BLaER1 (cell line): Measurements from ENCODE around the gene PLLP.
"Not testable (repeated sequence)": the region's sequence is repeated elsewhere in the genome, so short reads cannot be mapped to it uniquely, and the experiment has no call there.

Experiments used
- H3K27ac ChIP-seq: shearing (Covaris generic); formaldehyde crosslinking; 2 replicates; pipeline ENCODE4 v1.8.1; 2022
- H3K27me3 ChIP-seq: shearing (Covaris generic); formaldehyde crosslinking; 2 replicates; pipeline ENCODE4 v1.8.1; 2022
- H3K36me3 ChIP-seq: shearing (Covaris generic); formaldehyde crosslinking; 2 replicates; pipeline ENCODE4 v1.8.1; 2022
- H3K4me1 ChIP-seq: shearing (Covaris generic); formaldehyde crosslinking; 2 replicates; pipeline ENCODE4 v1.8.1; 2022
- H3K4me2 ChIP-seq: shearing (Covaris generic); formaldehyde crosslinking; 2 replicates; pipeline ENCODE4 v1.8.1; 2022
- H3K4me3 ChIP-seq: shearing (Covaris generic); formaldehyde crosslinking; 2 replicates; pipeline ENCODE4 v1.8.1; 2022
- H3K9ac ChIP-seq: shearing (Covaris generic); formaldehyde crosslinking; 2 replicates; pipeline ENCODE4 v1.8.1; 2022
- H3K9me3 ChIP-seq: shearing (Covaris generic); formaldehyde crosslinking; 2 replicates; pipeline ENCODE4 v1.8.1; 2022
- H4K20me1 ChIP-seq: shearing (Covaris generic); formaldehyde crosslinking; 2 replicates; pipeline ENCODE4 v1.8.1; 2022
- Cebpa-rat ChIP-seq: shearing (Covaris generic); IDR thresholded peaks from 2 replicates; pipeline ENCODE4 v1.8.1; 2022

Gene PLLP

GRCh38 chr16:57284952-57285363, 486 bp upstream of the PLLP start:
- Histone ChIP-seq H3K4me1 (peaks cover 30% of the 10 kb centered on the region), H3K9ac (peak overlapping the region; percentile 71; the same call in 1 of the 2 replicates), H3K4me3 (peak overlapping the region; percentile 73)

GRCh38 chr16:57283959-57284208, 588 bp downstream of the PLLP start:
- no peaks in the 10 kb centered on the region for H3K36me3 ChIP-seq
- H3K4me3 ChIP-seq: peak overlapping the region; percentile 73
- H3K27ac ChIP-seq: no peak overlapping the region
- H3K9ac ChIP-seq: no peak overlapping the region
- peak overlapping the region; percentile 94 for H3K4me2 ChIP-seq
- H4K20me1 ChIP-seq: no peaks in the 10 kb centered on the region
- H3K9me3 ChIP-seq: no peaks in the 10 kb centered on the region
- peaks cover 24% of the 10 kb centered on the region for H3K4me1 ChIP-seq
- peaks cover 27% of the 10 kb centered on the region for H3K27me3 ChIP-seq
- TF ChIP-seq Cebpa-rat: no peak

More at GRCh38 chr16:57284952-57285363, 486 bp upstream of the PLLP start:
- TF ChIP-seq Cebpa-rat: no peak
- no peaks in the 10 kb centered on the region for H4K20me1 ChIP-seq
- no peaks in the 10 kb centered on the region for H3K9me3 ChIP-seq
- peaks cover 27% of the 10 kb centered on the region for H3K27me3 ChIP-seq
- H3K4me2 ChIP-seq: peak overlapping the region; percentile 94
- H3K36me3 ChIP-seq: no peaks in the 10 kb centered on the region
- peak overlapping the region; percentile 14; the same call in 1 of the 2 replicates for H3K27ac ChIP-seq

- Histone ChIP-seq H3K27ac (no peak overlapping the region), H3K4me3 (no peak overlapping the region), H3K9ac (no peak overlapping the region), H3K9me3 (no peaks in the 10 kb centered on the region), H3K4me1 (peaks cover 22% of the 10 kb centered on the region), H4K20me1 (no peaks in the 10 kb centered on the region), H3K27me3 (peaks cover 27% of the 10 kb centered on the region), H3K4me2 (peak overlapping the region; percentile 94), H3K36me3 (no peaks in the 10 kb centered on the region)
- TF ChIP-seq Cebpa-rat: no peak
Observed at GRCh38 chr16:57283214-57283958, 1.1 kb downstream of the PLLP start.

- Histone ChIP-seq H3K36me3 (no peaks in the 10 kb centered on the region), H3K4me3 (no peak overlapping the region), H3K27ac (no peak overlapping the region), H3K9me3 (no peaks in the 10 kb centered on the region), H3K4me1 (peaks cover 26% of the 10 kb centered on the region), H3K9ac (no peak overlapping the region), H3K27me3 (peaks cover 27% of the 10 kb centered on the region), H3K4me2 (peak overlapping the region; percentile 94), H4K20me1 (no peaks in the 10 kb centered on the region)
- TF ChIP-seq Cebpa-rat: no peak
Observed at GRCh38 chr16:57282510-57283213, 1.8 kb downstream of the PLLP start.

GRCh38 chr16:57281791-57282190, 2.7 kb downstream of the PLLP start:
- H3K4me1 ChIP-seq: peaks cover 33% of the 10 kb centered on the region
- no peak overlapping the region for H3K9ac ChIP-seq
- H3K27ac ChIP-seq: no peak overlapping the region
- no peaks in the 10 kb centered on the region for H3K9me3 ChIP-seq
- no peaks in the 10 kb centered on the region for H3K36me3 ChIP-seq
- H4K20me1 ChIP-seq: no peaks in the 10 kb centered on the region
- no peak overlapping the region for H3K4me2 ChIP-seq
- H3K4me3 ChIP-seq: no peak overlapping the region
- no peak for TF ChIP-seq Cebpa-rat
- peaks cover 27% of the 10 kb centered on the region for H3K27me3 ChIP-seq

GRCh38 chr16:57279780-57280638, 4.5 kb downstream of the PLLP start:
- no peaks in the 10 kb centered on the region for H4K20me1 ChIP-seq
- no peak overlapping the region for H3K4me2 ChIP-seq
- H3K9ac ChIP-seq: no peak overlapping the region
- H3K9me3 ChIP-seq: no peaks in the 10 kb centered on the region
- TF ChIP-seq Cebpa-rat: no peak
- H3K36me3 ChIP-seq: no peaks in the 10 kb centered on the region
- no peak overlapping the region for H3K4me3 ChIP-seq
- peaks cover 31% of the 10 kb centered on the region for H3K4me1 ChIP-seq
- H3K27me3 ChIP-seq: peaks cover 24% of the 10 kb centered on the region
- no peak overlapping the region for H3K27ac ChIP-seq

GRCh38 chr16:57278494-57278893, 6.0 kb downstream of the PLLP start:
- Histone ChIP-seq H3K9me3 (no peaks in the 10 kb centered on the region), H3K36me3 (no peaks in the 10 kb centered on the region), H3K27me3 (peaks cover 9% of the 10 kb centered on the region), H3K4me1 (peaks cover 16% of the 10 kb centered on the region), H3K27ac (no peak overlapping the region), H3K9ac (no peak overlapping the region), H3K4me3 (no peak overlapping the region), H3K4me2 (no peak overlapping the region), H4K20me1 (no peaks in the 10 kb centered on the region)
- no peak for TF ChIP-seq Cebpa-rat

GRCh38 chr16:57277586-57277985, 6.9 kb downstream of the PLLP start:
- Histone ChIP-seq H3K27ac (no peak overlapping the region), H3K27me3 (peaks cover 2% of the 10 kb centered on the region; the same call in 1 of the 2 replicates), H3K4me2 (peak overlapping the region; percentile 44), H3K4me3 (no peak overlapping the region), H3K9ac (no peak overlapping the region), H3K36me3 (no peaks in the 10 kb centered on the region), H3K4me1 (peaks cover 12% of the 10 kb centered on the region), H4K20me1 (no peaks in the 10 kb centered on the region), H3K9me3 (no peaks in the 10 kb centered on the region)
- no peak for TF ChIP-seq Cebpa-rat

GRCh38 chr16:57276596-57276995, 7.9 kb downstream of the PLLP start:
- no peak overlapping the region for H3K4me3 ChIP-seq
- no peak overlapping the region for H3K9ac ChIP-seq

GRCh38 chr16:57275946-57276345, 8.5 kb downstream of the PLLP start:
- not testable (repeated sequence) for H3K9me3 ChIP-seq, H3K4me3 ChIP-seq, H4K20me1 ChIP-seq, H3K9ac ChIP-seq, H3K27me3 ChIP-seq, H3K4me2 ChIP-seq, H3K36me3 ChIP-seq, H3K27ac ChIP-seq
- peaks cover 12% of the 10 kb centered on the region for H3K4me1 ChIP-seq

More at GRCh38 chr16:57276596-57276995, 7.9 kb downstream of the PLLP start:
- H3K27ac ChIP-seq: no peak overlapping the region
- no peaks in the 10 kb centered on the region for H3K27me3 ChIP-seq
- H3K36me3 ChIP-seq: no peaks in the 10 kb centered on the region
- H3K4me2 ChIP-seq: no peak overlapping the region
- H4K20me1 ChIP-seq: no peaks in the 10 kb centered on the region
- H3K4me1 ChIP-seq: peaks cover 12% of the 10 kb centered on the region
- TF ChIP-seq Cebpa-rat: no peak
- H3K9me3 ChIP-seq: no peaks in the 10 kb centered on the region
